Activated CD4-positive, alpha-beta memory T cell treated with anti-CD3 and anti-CD28 coated beads, Interleukin-2, amount 10 ng/mL, durations not matched to agents 7 days and 5 days (primary cell): ENCODE results near the gene KLHDC1. TPM values are rescaled to one million over a fixed set of nuclear protein-coding genes. Genes with fewer than 3 reads are reported as not detected.
"Not testable (repeated sequence)": the region's sequence is repeated elsewhere in the genome, so short reads cannot be mapped to it uniquely, and the experiment has no call there.

Source experiments
- CTCF ChIA-PET: fragments of 350-600 bp; sonication (Branson Sonifier 250); formaldehyde crosslinking; loops from one replicate; lab custom pipeline; 2021; ENCODE audit warnings: antibody characterized with exemption, inconsistent platforms; lab: Charles Lee
- POLR2A ChIA-PET: fragments of 350-600 bp; sonication (Branson Sonifier 250); formaldehyde crosslinking; loops from one replicate; lab custom pipeline; 2021; ENCODE audit warnings: antibody characterized with exemption; lab: Charles Lee
- DNase-seq: peaks from one replicate; pipeline ENCODE4 v3.0.0-alpha.2; 2020
- H3K27ac Mint-ChIP-seq: one replicate; pipeline ENCODE4 v1.8.0; 2021; ENCODE audit warnings: mild to moderate bottlenecking, mixed read lengths
- H3K27me3 Mint-ChIP-seq: one replicate; pipeline ENCODE4 v1.8.0; 2021; ENCODE audit warnings: mixed read lengths
- H3K36me3 Mint-ChIP-seq: one replicate; pipeline ENCODE4 v1.8.0; 2021; ENCODE audit warnings: low read depth, mixed read lengths
- H3K4me1 Mint-ChIP-seq: one replicate; pipeline ENCODE4 v1.8.0; 2021; ENCODE audit warnings: mixed read lengths
- H3K4me3 Mint-ChIP-seq: one replicate; pipeline ENCODE4 v1.8.0; 2021; ENCODE audit warnings: mild to moderate bottlenecking, mixed read lengths
- H3K9me3 Mint-ChIP-seq: one replicate; pipeline ENCODE4 v1.8.0; 2021; ENCODE audit warnings: mixed read lengths
- total RNA-seq, 2 experiments: library from RNA; stranded (reverse); gene quantifications; one replicate each; pipeline ENCODE4 v1.2.3, GENCODE V29; 2021

KLHDC1 gene
- total RNA-seq, 2 experiments from 2014 or later, result 2.4 to 2.6 TPM

DNA sequence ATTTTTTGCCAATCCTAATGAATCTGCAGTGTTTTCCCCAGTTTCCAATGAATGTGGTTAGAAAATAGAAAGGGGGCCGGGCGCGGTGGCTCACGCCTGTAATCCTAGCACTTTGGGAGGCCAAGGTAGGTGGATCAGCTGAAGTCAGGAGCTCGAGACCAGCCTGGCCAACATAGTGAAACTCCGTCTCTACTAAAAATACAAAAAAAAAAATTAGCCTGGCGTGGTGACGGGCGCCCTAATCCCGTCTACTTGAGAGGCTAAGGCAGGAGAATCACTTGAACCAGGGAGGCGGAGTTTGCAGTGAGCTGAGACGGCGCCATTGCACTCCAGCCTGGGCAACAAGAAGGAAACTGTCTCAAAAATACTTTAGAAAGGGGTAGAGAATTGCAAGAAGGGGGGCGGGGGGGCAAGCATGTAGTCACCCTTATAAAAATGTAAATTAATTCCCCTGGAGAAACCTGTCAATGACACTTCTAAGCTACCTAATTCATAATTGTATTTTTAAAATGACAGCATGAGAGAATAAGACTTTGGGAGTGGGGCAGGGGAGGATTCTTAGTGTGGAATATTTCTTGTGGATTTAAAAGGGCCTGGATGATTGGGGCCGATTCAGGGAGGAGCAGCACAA is 76.8 kb downstream of the KLHDC1 start:
- Mint-ChIP-seq H3K4me1 (peaks cover 31% of the 10 kb centered on the region), H3K27me3 (no peaks in the 10 kb centered on the region), H3K9me3 (no peaks in the 10 kb centered on the region), H3K4me3 (peak overlapping the region; percentile 98), H3K27ac (peak overlapping the region; percentile 98), H3K36me3 (peaks cover 14% of the 10 kb centered on the region)
- ChIA-PET POLR2A (interaction anchor here (0.6 to 7.3 kb wide), 17 partner anchors 12 to 347 kb away, joined by 3 to 99 read pairs (median 21); partner anchors contain the start of genes DNAAF2, KLHDC1, LRR1 and MGAT2), CTCF (interaction anchor here (1.0 to 3.9 kb wide), 9 partner anchors 59 to 308 kb away, joined by 3 to 45 read pairs (median 5); partner anchors contain the start of genes DNAAF2, KLHDC1, NEMF and RPS29)
- no peak for DNase-seq

DNA sequence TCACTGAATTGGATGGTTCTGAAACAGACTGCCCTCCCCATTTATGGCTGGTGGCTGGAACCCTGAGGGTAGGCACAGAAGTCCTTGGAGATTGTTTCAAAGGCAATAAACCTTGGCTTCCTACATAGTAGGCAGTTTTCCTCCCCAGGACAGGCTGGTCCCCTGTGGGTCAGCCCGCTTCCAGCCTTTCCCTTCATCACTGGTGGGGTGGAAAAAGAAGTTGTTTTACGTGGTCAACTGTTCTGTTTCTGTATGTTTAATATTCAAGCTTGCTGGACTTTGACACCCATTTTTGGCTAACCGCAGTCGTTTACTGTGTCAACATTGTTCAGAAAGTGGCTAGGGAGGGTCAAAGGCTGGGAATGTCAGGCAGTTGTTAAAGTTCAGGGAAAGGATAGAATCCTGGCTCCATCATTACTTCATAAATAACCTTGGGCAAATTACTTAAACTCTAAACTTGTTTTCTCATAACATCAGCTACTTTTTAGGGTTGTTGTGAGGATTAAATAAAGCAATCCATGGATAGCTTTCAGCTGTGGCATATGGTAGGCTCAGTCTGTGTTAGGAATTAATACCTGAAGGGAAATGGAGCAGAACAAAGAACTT is 77.4 kb downstream of the KLHDC1 start:
- peak overlapping the region; percentile 44 for H3K4me3 Mint-ChIP-seq
- no peaks in the 10 kb centered on the region for H3K27me3 Mint-ChIP-seq
- H3K9me3 Mint-ChIP-seq, result no peaks in the 10 kb centered on the region
- ChIA-PET POLR2A (interaction anchor here (0.8 to 7.3 kb wide), 9 partner anchors 12 to 316 kb away, joined by 3 to 99 read pairs (median 47); partner anchors contain the start of genes DNAAF2, KLHDC1, MGAT2 and NEMF), CTCF (interaction anchor here (1.3 to 3.9 kb wide), 6 partner anchors 82 to 184 kb away, joined by 3 to 45 read pairs (median 7); partner anchors contain the start of genes DNAAF2, NEMF and RPS29)
- DNase-seq, result no peak
- peak overlapping the region; percentile 47 for H3K27ac Mint-ChIP-seq
- peaks cover 34% of the 10 kb centered on the region for H3K4me1 Mint-ChIP-seq
- peaks cover 20% of the 10 kb centered on the region for H3K36me3 Mint-ChIP-seq

DNA sequence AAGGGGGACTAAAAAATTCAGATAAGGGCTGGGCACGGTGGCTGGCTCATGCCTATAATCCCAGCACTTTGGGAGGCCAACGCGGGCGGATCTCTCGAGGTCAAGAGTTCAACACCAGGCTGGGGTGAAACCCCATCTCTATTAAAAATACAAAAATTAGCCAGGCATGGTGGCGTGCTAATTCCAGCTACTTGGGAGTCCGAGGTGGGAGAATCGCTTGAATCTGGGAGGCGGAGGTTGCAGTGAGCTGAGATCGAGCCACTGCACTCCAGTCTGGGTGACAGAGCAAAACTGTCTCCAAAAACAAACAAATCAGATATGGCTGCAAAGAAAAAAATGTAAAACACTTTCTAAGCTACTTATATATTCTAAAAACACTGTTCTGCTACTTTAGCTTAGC is 78.8 kb downstream of the KLHDC1 start:
- not testable (repeated sequence) for H3K27me3 Mint-ChIP-seq, H3K4me3 Mint-ChIP-seq, DNase-seq, H3K9me3 Mint-ChIP-seq, H3K27ac Mint-ChIP-seq
- Mint-ChIP-seq H3K36me3 (peaks cover 26% of the 10 kb centered on the region), H3K4me1 (peaks cover 36% of the 10 kb centered on the region)
- POLR2A ChIA-PET, result interaction anchor here (0.8 to 7.3 kb wide), 3 partner anchors 43 to 137 kb away, joined by 4 to 59 read pairs (median 8); partner anchors contain the start of gene NEMF
- CTCF ChIA-PET, result interaction anchor here (1.4 to 2.5 kb wide), 3 partner anchors 8 to 138 kb away, joined by 3 to 7 read pairs (median 7); partner anchors contain the start of gene NEMF

DNA sequence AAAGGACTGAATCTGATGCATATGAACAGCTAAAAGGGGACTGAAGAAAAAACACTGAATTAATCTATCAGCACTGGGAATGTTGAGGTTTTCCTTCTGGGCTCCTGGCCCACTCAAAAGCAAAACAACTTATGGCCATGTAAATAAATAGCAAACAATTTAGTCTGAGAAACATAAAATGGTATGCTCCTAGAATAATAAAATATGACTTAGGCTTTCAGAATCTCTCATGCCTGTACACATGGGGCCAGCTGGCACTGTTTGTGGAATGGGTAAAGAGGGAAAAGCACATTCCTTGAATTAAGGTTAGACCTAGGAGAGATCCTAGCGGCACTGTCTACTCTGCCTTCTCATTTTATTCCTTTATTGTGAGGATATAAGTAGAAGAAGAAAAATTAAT is 81.2 kb downstream of the KLHDC1 start:
- peaks cover 40% of the 10 kb centered on the region for H3K36me3 Mint-ChIP-seq
- POLR2A ChIA-PET, result interaction anchor here (0.6 kb wide), 1 partner anchor 175 kb away, joined by 3 read pairs; the partner anchor contains the start of gene LRR1
- H3K9me3 Mint-ChIP-seq, result no peaks in the 10 kb centered on the region
- no peak for DNase-seq
- CTCF ChIA-PET, result no interaction called here
- H3K27me3 Mint-ChIP-seq, result no peaks in the 10 kb centered on the region
- peaks cover 24% of the 10 kb centered on the region for H3K4me1 Mint-ChIP-seq
- H3K4me3 Mint-ChIP-seq, result no peak overlapping the region
- peak overlapping the region; percentile 2 for H3K27ac Mint-ChIP-seq

DNA sequence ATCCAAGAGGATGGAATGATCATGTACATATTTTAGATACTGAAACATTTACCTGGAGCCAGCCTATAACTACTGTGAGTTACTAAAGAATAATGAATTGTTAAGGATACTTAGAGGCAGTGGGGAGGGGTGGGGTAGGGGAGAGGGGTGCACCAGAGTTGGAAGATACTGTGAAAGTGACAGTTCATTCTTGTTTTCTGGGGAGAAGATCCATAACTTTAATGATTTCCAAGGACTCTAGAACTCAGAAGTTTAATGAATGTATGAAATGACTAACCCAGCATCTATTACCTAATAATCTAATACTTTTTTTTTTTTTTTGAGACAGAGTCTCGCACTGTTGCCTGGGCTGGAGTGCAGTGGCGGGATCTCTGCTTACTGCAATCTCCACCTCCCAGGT is 85.5 kb downstream of the KLHDC1 start:
- DNase-seq, result no peak
- H3K9me3 Mint-ChIP-seq, result no peaks in the 10 kb centered on the region
- no peak overlapping the region for H3K4me3 Mint-ChIP-seq
- H3K27me3 Mint-ChIP-seq, result no peaks in the 10 kb centered on the region
- ChIA-PET POLR2A (no interaction called here), CTCF (no interaction called here)
- H3K27ac Mint-ChIP-seq, result no peak overlapping the region
- peaks cover 6% of the 10 kb centered on the region for H3K4me1 Mint-ChIP-seq
- H3K36me3 Mint-ChIP-seq, result peaks cover 69% of the 10 kb centered on the region

DNA sequence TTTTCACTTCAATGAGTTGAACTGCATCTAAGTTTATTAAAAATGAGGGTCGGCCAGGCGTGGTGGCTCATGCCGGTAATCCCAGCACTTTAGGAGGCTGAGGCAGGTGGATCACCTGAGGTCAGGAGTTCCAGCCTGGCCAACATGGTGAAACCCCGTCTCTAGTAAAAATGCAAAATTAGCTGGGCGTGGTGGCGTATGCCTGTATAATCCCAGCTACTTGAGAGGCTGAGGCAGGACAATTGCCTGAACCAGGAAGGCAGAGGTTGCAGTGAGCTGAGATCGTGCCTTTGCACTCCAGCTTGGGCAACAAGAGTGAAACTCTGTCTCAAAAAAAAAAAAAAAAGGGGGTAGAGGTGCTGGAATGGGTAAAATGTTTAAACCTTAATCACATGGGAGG is 88.1 kb downstream of the KLHDC1 start:
- POLR2A ChIA-PET, result interaction anchor here (4.7 kb wide), 1 partner anchor 12 kb away, joined by 44 read pairs; the partner anchor contains the start of gene KLHDC2
- not testable (repeated sequence) for H3K9me3 Mint-ChIP-seq, DNase-seq, H3K27ac Mint-ChIP-seq, H3K4me3 Mint-ChIP-seq, H3K4me1 Mint-ChIP-seq, H3K27me3 Mint-ChIP-seq
- CTCF ChIA-PET, result interaction anchor here (0.8 kb wide), 1 partner anchor 13 kb away, joined by 3 read pairs; the partner anchor contains the start of gene KLHDC2
- peaks cover 75% of the 10 kb centered on the region for H3K36me3 Mint-ChIP-seq

DNA sequence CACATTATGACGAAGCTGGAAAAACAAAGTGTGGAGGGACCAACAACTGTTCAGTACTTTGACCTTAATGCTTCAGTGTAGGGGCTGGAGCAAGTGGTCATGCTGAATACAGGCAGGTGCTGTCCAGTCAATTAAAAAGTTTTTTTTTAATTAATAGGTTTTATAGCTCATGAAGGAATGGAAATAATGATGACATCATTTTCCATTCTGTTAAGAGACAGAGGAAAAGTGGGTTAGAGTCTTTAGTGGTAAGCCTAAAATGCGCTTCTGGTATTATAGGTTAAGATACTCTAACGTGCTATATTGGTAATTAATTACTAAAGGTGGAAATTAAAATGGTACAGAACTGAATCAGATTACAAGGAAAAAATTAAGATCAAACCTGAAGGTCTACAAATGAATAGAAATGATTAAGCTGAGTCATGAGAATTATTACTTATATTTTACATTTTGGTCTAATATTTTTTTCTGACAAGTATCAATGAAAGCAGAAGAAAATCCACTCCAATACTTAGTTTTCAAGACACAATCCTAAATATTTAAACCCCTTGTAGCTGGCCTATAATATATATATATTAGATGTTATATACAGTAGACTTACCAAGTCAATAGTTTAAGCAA is 90.6 kb downstream of the KLHDC1 start:
- no peak overlapping the region for H3K27ac Mint-ChIP-seq
- no peak overlapping the region for H3K4me3 Mint-ChIP-seq
- peaks cover 75% of the 10 kb centered on the region for H3K36me3 Mint-ChIP-seq
- DNase-seq, result no peak
- CTCF ChIA-PET, result interaction anchor here (1.0 to 1.9 kb wide), 2 partner anchors 15 to 149 kb away, joined by 3 to 9 read pairs; partner anchors contain the start of gene KLHDC2
- H3K4me1 Mint-ChIP-seq, result no peaks in the 10 kb centered on the region
- POLR2A ChIA-PET, result interaction anchor here (4.7 kb wide), 1 partner anchor 14 kb away, joined by 44 read pairs; the partner anchor contains the start of gene KLHDC2
- no peaks in the 10 kb centered on the region for H3K27me3 Mint-ChIP-seq
- no peaks in the 10 kb centered on the region for H3K9me3 Mint-ChIP-seq

DNA sequence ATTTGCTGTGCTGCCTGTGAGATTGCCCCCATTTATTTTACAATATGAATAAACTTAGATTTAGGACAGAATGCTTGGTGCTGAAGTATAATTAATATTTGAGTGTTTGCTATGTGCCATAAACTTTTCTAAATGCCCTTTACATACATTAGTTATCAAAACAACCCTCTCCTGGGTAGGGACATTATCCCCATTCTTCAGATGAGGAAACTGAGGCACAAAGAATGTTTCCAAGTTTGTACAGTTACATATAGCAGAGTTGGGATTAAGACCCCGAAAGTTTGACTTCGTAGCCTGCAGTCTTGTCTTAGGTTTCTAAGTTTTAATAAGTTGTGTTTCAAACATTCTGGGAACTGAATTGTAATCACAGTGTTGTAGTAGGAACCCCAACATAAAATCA is 93.4 kb downstream of the KLHDC1 start:
- Mint-ChIP-seq H3K27ac (no peak overlapping the region), H3K36me3 (peaks cover 82% of the 10 kb centered on the region)

DNA sequence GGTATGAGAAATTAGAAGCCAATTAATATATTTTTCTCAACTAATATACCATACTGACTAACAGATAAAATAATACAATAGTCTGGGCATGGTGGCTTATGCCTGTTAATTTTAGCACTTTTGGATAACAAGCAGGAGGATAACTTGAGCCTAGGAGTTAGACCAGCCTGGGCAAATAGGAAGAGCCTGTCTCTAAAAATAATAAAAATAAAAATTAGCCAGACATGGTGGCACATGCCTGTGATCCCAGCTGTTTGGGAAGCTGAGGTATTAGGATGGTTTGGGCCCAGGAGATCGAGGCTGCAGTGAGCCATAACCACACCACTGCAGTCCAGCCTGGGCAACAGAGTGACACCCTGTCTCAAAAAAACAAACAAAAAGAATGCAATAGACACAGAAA is 99.7 kb downstream of the KLHDC1 start:
- Mint-ChIP-seq H3K36me3 (peaks cover 84% of the 10 kb centered on the region), H3K9me3 (no peaks in the 10 kb centered on the region), H3K27me3 (no peaks in the 10 kb centered on the region), H3K4me3 (no peak overlapping the region), H3K4me1 (peaks cover 5% of the 10 kb centered on the region), H3K27ac (no peak overlapping the region)
- ChIA-PET POLR2A (interaction anchor here (1.0 kb wide), 1 partner anchor 17 kb away, joined by 3 read pairs; no protein-coding TSS in a partner anchor), CTCF (no interaction called here)
- no peak for DNase-seq

More for the DNA sequence above, 93.4 kb downstream of the KLHDC1 start:
- no peak overlapping the region for H3K4me3 Mint-ChIP-seq
- no peaks in the 10 kb centered on the region for H3K27me3 Mint-ChIP-seq
- no peak for DNase-seq
- ChIA-PET CTCF (no interaction called here), POLR2A (no interaction called here)
- H3K4me1 Mint-ChIP-seq, result peaks cover 5% of the 10 kb centered on the region
- H3K9me3 Mint-ChIP-seq, result no peaks in the 10 kb centered on the region

DNA sequence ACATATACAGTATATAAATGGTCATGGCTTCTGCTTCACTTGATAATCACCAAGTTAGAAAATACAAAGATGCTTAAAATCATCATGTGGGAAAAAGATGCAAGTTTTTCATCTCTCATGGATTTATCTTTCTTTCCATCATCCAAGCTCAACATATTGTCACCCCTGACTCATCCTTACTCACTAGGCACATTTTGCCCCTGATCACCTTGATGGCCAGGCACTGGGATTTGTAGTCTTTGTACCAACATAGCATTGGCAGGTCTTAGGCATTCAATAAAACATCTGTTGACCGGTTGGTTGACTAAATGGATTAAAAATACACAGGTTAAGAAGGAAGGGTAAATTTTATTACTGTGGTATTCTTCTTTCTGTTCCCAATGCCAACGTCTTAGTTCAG is 103.1 kb downstream of the KLHDC1 start:
- no peak overlapping the region for H3K4me3 Mint-ChIP-seq
- peaks cover 79% of the 10 kb centered on the region for H3K36me3 Mint-ChIP-seq
- no peaks in the 10 kb centered on the region for H3K27me3 Mint-ChIP-seq
- CTCF ChIA-PET, result no interaction called here
- no peaks in the 10 kb centered on the region for H3K9me3 Mint-ChIP-seq
- no peaks in the 10 kb centered on the region for H3K4me1 Mint-ChIP-seq
- no peak for DNase-seq
- POLR2A ChIA-PET, result no interaction called here
- no peak overlapping the region for H3K27ac Mint-ChIP-seq
